PC-3 (cell line): ENCODE measurements around the gene ST6GALNAC2. TPM values are rescaled to one million over a fixed set of nuclear protein-coding genes. Genes with fewer than 3 reads are reported as not detected.

Experiments
- ATAC-seq: fragments of 200-7000 bp; cut with Tn5 transposase; 2 replicates; pipeline ENCODE4 v1.9.1; 2020; ENCODE audit warnings: mild to moderate bottlenecking, moderate library complexity
- BruUV-seq: library from RNA; stranded (reverse); fragments of 400-500 nt; replicated peaks from 2 replicates; lab custom pipeline; 2021; lab: Mats Ljungman, UMichigan
- CTCF ChIA-PET: fragments of 300-600 bp; sonication (Branson Sonifier 250); formaldehyde crosslinking; loops from one replicate; lab custom pipeline; 2022; ENCODE audit warnings: antibody characterized with exemption; lab: Charles Lee
- POLR2A ChIA-PET: fragments of 300-600 bp; sonication (Branson Sonifier 250); formaldehyde crosslinking; loops from one replicate; lab custom pipeline; 2022; ENCODE audit warnings: antibody characterized with exemption; ENCODE audit not compliant: unreplicated experiment; lab: Charles Lee
- DNase-seq: peaks from one replicate; pipeline ENCODE4 v3.0.0-alpha.2; 2015
- H2AFZ ChIP-seq: fragments of 300-600 bp; sonication (generic); 2 replicates; pipeline ENCODE4 v1.6.0; 2016; ENCODE audit warnings: antibody characterized with exemption, low read length
- H3F3A ChIP-seq: fragments of 300-600 bp; sonication (generic); one replicate; pipeline ENCODE4 v1.6.0; 2017; ENCODE audit warnings: antibody characterized with exemption, low read length, control low read depth, mild to moderate bottlenecking; ENCODE audit not compliant: unreplicated experiment
- H3K27ac ChIP-seq: fragments of 300-600 bp; sonication (generic); 2 replicates; pipeline ENCODE4 v1.5.1; 2016; ENCODE audit warnings: mild to moderate bottlenecking, low read length
- H3K27me3 ChIP-seq: fragments of 300-600 bp; sonication (generic); 2 replicates; pipeline ENCODE4 v1.6.1; 2016; ENCODE audit warnings: low read length, mixed read lengths
- H3K36me3 ChIP-seq: fragments of 300-600 bp; sonication (generic); 2 replicates; pipeline ENCODE4 v1.6.1; 2016; ENCODE audit warnings: low read depth, mixed run types, low read length, mixed read lengths
- H3K4me1 ChIP-seq: fragments of 300-600 bp; sonication (generic); 2 replicates; pipeline ENCODE4 v1.5.1; 2016; ENCODE audit warnings: low read length; ENCODE audit not compliant: insufficient read depth
- H3K4me2 ChIP-seq: fragments of 300-600 bp; sonication (generic); 2 replicates; pipeline ENCODE4 v1.6.0; 2016; ENCODE audit warnings: low read length
- H3K4me3 ChIP-seq: fragments of 300-600 bp; sonication (generic); 2 replicates; pipeline ENCODE4 v1.5.1; 2016; ENCODE audit warnings: mild to moderate bottlenecking, low read length, mixed read lengths
- H3K79me2 ChIP-seq: fragments of 300-600 bp; sonication (generic); 2 replicates; pipeline ENCODE4 v1.6.1; 2017; ENCODE audit warnings: low read length, mixed read lengths
- H3K9ac ChIP-seq: fragments of 300-600 bp; sonication (generic); 2 replicates; pipeline ENCODE4 v1.6.0; 2016; ENCODE audit warnings: mild to moderate bottlenecking, low read length
- H3K9me2 ChIP-seq: fragments of 300-600 bp; sonication (generic); replicated peaks from 2 replicates; pipeline ENCODE4 v1.6.1; 2016; ENCODE audit warnings: mixed run types, low read length, mixed read lengths
- H3K9me3 ChIP-seq: fragments of 300-600 bp; sonication (generic); 2 replicates; pipeline ENCODE4 v1.6.1; 2016; ENCODE audit warnings: low read length, mixed read lengths
- H4K20me1 ChIP-seq: fragments of 300-600 bp; sonication (generic); 2 replicates; pipeline ENCODE4 v1.6.1; 2016; ENCODE audit warnings: low read length, mixed read lengths
- EZH2 ChIP-seq: fragments of 300-600 bp; sonication (generic); IDR thresholded peaks from one replicate; pipeline ENCODE4 v1.6.1; 2017; ENCODE audit warnings: antibody characterized with exemption, mild to moderate bottlenecking, low read length; ENCODE audit not compliant: unreplicated experiment
- EZH2phosphoT487 ChIP-seq: fragments of 300-600 bp; sonication (generic); IDR thresholded peaks from 2 replicates; pipeline ENCODE4 v1.6.1; 2018; ENCODE audit warnings: mild to moderate bottlenecking, antibody characterized with exemption, low read length, borderline replicate concordance
- intact Hi-C: fragments of 100-400 bp; cut with micrococcal nuclease; formaldehyde crosslinking; loops from 2 replicates; pipeline ENCODE4 v1.9.0; 2023
- total RNA-seq: library from RNA; depleted of rRNA; stranded (reverse); fragments of >200 nt; gene quantifications from 2 replicates; pipeline ENCODE4 v1.2.3, GENCODE V29; 2014
- TF ChIP-seq, protein P1 (sequence below): fragments of 300-600 bp; sonication (generic); conservative IDR thresholded peaks from 2 replicates; pipeline ENCODE4 v1.5.1; 2017; ENCODE audit warnings: antibody characterized with exemption, low read depth, mild to moderate bottlenecking, low read length

Gene ST6GALNAC2
- total RNA-seq, 1 experiment from 2014 or later = 1.0 TPM

DNA sequence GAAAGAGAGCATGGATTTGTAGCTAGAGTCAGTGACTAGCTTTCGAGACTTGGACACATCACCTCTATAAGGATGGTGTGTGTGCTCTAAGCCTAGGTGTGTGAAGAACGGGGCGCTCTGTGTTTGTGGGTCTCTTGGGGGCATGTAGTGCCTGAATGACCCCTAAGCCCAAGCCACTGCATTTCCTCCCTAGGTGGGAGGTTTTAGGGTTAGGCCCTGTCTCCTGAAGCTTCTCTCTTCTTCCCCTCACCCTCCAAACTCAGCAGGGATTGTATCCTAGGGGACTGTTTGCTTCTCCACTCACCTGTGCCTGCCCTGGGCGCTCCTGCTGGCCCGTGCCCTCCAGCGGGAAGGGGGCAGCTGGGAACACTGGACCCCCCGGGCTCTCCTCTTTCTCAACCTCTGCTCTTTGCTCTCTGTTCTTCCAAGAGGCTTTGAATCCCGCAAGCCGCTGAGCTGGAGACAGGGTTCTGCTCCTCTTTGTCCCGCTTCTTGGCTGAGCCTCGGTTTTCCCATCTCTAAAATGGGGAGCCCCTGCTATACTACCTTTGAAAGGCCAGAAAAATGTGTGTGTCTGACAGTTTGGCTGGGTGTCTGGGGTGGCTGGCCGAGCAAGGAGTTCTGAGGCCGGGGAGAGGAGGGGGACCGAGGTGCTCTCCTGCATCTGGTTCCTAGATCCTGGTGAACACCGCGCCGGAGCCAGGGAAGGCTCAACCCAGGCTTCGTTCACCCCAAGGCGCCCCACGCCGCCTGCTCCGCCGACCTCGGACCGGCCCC is 49.0 kb downstream of the ST6GALNAC2 start:
- intact Hi-C loops = no loop called here

DNA sequence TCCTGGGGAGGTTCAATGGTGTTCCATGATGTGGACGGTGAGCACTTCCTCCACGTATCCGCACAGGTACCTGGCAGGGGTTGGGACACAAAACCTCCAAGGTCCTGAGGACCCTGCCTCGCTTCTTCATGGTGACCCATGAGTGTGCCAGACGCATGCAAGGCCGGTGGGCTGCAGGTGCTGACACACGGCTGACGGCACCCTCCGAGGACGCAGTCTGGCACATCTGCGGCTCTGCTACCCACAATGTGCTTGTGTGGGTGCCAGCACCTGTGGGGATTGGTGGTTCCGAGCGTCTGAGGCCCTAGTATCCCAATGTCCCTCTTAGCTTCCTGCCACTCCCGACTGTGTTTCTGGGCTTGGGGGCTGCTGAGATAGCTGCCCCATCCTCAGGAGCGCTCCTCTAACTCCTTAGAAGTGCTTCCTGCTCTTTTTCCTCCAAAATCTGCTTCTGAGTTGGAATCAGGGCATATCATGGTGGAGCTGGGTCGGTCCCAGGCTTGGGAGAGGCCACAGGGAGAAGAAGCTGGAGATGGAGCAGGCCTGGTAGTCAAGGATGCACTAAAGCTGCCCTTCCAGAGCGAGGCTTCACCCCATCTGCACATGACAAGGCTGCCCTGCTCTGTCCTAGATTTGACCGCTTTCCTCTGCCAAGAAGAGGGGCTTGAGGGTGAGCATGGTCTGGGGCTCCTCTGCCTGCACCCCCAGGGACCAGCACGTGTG is 49.7 kb downstream of the ST6GALNAC2 start:
- Histone ChIP-seq H3K9me3 (no peaks in the 10 kb centered on the region), H3K9me2 (no peaks in the 10 kb centered on the region), H3K9ac (no peak overlapping the region), H3K36me3 (no peaks in the 10 kb centered on the region), H3K27ac (no peak overlapping the region), H3K4me1 (peaks cover 9% of the 10 kb centered on the region), H3F3A (no peaks in the 10 kb centered on the region), H2AFZ (no peak overlapping the region), H3K27me3 (no peaks in the 10 kb centered on the region), H4K20me1 (no peaks in the 10 kb centered on the region), H3K79me2 (no peaks in the 10 kb centered on the region), H3K4me3 (no peak overlapping the region), H3K4me2 (no peak overlapping the region)
- intact Hi-C loops = no loop called here
- TF ChIP-seq, protein P1, sequence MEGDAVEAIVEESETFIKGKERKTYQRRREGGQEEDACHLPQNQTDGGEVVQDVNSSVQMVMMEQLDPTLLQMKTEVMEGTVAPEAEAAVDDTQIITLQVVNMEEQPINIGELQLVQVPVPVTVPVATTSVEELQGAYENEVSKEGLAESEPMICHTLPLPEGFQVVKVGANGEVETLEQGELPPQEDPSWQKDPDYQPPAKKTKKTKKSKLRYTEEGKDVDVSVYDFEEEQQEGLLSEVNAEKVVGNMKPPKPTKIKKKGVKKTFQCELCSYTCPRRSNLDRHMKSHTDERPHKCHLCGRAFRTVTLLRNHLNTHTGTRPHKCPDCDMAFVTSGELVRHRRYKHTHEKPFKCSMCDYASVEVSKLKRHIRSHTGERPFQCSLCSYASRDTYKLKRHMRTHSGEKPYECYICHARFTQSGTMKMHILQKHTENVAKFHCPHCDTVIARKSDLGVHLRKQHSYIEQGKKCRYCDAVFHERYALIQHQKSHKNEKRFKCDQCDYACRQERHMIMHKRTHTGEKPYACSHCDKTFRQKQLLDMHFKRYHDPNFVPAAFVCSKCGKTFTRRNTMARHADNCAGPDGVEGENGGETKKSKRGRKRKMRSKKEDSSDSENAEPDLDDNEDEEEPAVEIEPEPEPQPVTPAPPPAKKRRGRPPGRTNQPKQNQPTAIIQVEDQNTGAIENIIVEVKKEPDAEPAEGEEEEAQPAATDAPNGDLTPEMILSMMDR = no peak
- TF ChIP-seq EZH2 (no peak), EZH2phosphoT487 (no peak)
- DNase-seq (no peak), ATAC-seq (no peak)
- ChIA-PET POLR2A (no interaction called here), CTCF (interaction anchor here (0.7 kb wide), 1 partner anchor 58 kb away, joined by 3 read pairs; no protein-coding TSS in a partner anchor)
- BruUV-seq = no TSS peak

More for the DNA sequence above, 49.0 kb downstream of the ST6GALNAC2 start:
- Histone ChIP-seq H3F3A (no peaks in the 10 kb centered on the region), H2AFZ (no peak overlapping the region), H3K36me3 (no peaks in the 10 kb centered on the region), H4K20me1 (no peaks in the 10 kb centered on the region), H3K9me2 (no peaks in the 10 kb centered on the region), H3K27me3 (no peaks in the 10 kb centered on the region), H3K9ac (no peak overlapping the region), H3K4me2 (no peak overlapping the region), H3K9me3 (no peaks in the 10 kb centered on the region), H3K4me3 (no peak overlapping the region), H3K79me2 (no peaks in the 10 kb centered on the region), H3K4me1 (peaks cover 9% of the 10 kb centered on the region), H3K27ac (no peak overlapping the region)
- POLR2A ChIA-PET = no interaction called here
- BruUV-seq = no TSS peak
- DNase-seq (no peak), ATAC-seq (no peak)
- CTCF ChIA-PET = no interaction called here
- TF ChIP-seq, protein P1 = no peak
- no peak for TF ChIP-seq EZH2phosphoT487
- no peak for TF ChIP-seq EZH2
